Stimulated activated naive CD8-positive, alpha-beta T cell treated with anti-CD3 and anti-CD28 coated beads, Interleukin-15, amount 100 ng/mL, for 72 hours (primary cell): ENCODE data around the gene IFNA17.
"Not testable (repeated sequence)": the region's sequence is repeated elsewhere in the genome, so short reads cannot be mapped to it uniquely, and the experiment has no call there.

Experiments used
- ATAC-seq: fragments of 150-1000 bp; cut with Tn5 transposase; 2 replicates; pipeline ENCODE4 v1.10.0; 2021; ENCODE audit warnings: mild to moderate bottlenecking, moderate library complexity
- DNase-seq, 2 donors: peaks; one replicate each; pipeline ENCODE4 v3.0.0; 2021 to 2022
- H3K27ac Mint-ChIP-seq, 2 donors: one replicate each; pipeline ENCODE4 v1.8.0; 2022; ENCODE audit warnings: mild to moderate bottlenecking in 2 of 2, mixed read lengths in 2 of 2, moderate library complexity in 2 of 2
- H3K27me3 Mint-ChIP-seq: one replicate; pipeline ENCODE4 v1.8.0; 2022; ENCODE audit warnings: mixed read lengths
- H3K4me1 Mint-ChIP-seq: one replicate; pipeline ENCODE4 v1.8.0; 2022; ENCODE audit warnings: mild to moderate bottlenecking, mixed read lengths
- H3K4me3 Mint-ChIP-seq, 2 donors: one replicate each; pipeline ENCODE4 v1.8.0; 2022; ENCODE audit warnings: mild to moderate bottlenecking in 2 of 2, mixed read lengths in 2 of 2, moderate library complexity in 1 of 2
- H3K9me3 Mint-ChIP-seq, 2 donors: one replicate each; pipeline ENCODE4 v1.8.0; 2022; ENCODE audit warnings: mixed read lengths in 2 of 2

IFNA17 gene

DNA sequence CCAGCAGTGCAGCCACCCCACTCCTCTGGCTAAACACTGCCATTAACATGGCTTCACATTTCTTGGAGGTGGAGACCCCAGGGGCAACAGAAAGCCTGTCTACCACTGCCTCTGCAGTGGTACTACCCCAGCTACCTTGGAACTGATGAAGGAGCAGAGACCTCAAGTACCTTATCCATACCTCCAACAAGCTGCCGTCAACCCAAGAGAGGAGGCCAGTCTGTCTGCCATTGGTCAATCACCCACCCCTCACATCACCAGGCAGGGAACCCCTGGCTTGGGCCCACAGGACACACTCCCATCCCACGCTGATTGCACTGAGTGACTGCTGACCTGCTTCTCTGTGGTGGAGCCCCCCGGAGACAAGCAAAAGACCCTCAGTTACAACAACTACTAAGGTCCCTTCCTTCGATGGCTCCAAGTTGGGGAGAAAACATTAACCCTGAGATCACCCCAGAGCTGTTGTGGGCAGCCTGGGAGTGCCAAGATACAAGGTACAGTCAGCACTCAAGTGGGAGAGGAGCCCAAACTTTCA, 6.2 kb upstream of the IFNA17 start:
- Mint-ChIP-seq H3K4me1 (peaks cover 8% of the 10 kb centered on the region), H3K4me3 (no peak overlapping the region), H3K27me3 (no peaks in the 10 kb centered on the region), H3K9me3 (no peaks in the 10 kb centered on the region), H3K27ac (no peak overlapping the region)
- DNase-seq = no peak
- ATAC-seq = no peak

DNA sequence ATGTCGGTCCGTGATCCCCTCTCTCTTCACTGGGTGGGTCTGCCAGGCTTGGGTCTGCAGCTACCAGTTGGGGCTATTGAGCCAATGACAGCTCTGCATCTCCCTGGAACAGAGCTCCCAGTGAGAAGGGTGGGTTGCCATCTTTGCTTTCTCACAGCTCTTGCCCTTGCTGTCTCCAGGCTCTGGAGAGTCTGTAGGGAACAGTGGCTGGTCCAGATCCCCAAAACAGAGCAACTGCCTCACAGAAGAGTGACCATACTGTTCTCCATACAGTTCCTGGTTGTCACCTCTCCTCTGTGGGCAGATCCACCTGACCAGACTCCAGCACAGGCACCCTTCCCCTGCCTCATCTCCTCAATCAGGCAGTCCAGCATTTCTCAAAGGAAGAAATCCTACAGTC, 5.2 kb upstream of the IFNA17 start:
- no peaks in the 10 kb centered on the region for H3K9me3 Mint-ChIP-seq
- DNase-seq (no peak), ATAC-seq (peak; percentile 16)
- H3K27me3 Mint-ChIP-seq = no peaks in the 10 kb centered on the region
- H3K4me1 Mint-ChIP-seq = peaks cover 8% of the 10 kb centered on the region
- no peak overlapping the region for H3K4me3 Mint-ChIP-seq
- no peak overlapping the region for H3K27ac Mint-ChIP-seq

DNA sequence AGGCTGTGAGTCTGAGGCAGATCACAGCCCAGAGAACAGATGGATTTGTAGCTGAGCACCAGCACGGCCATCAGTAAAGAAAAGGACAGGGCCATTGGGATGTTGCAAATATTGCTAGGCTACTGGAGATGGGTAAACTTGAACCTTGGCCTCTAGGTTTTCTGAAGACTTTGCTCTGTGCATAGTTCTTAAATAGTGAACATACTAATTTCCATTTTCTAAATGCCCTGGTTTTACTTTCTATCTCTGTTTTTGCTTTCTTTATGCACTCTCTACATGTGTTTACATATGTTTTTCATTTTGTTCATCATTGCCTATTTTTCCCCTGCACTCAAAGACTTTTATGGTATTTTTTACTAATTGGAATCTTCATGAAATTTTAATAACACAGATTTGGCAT, 10.8 kb downstream of the IFNA17 start, which contains the start of gene IFNA16:
Gene IFNA16 (minus strand): TSS at position 101 of the 400 bp plus-strand sequence. CDS start 6 bp downstream, at position 95.
- H3K4me3 Mint-ChIP-seq, H3K4me1 Mint-ChIP-seq, H3K27ac Mint-ChIP-seq, DNase-seq, H3K9me3 Mint-ChIP-seq, ATAC-seq: not testable (repeated sequence)
- peaks cover 42% of the 10 kb centered on the region for H3K27me3 Mint-ChIP-seq

DNA sequence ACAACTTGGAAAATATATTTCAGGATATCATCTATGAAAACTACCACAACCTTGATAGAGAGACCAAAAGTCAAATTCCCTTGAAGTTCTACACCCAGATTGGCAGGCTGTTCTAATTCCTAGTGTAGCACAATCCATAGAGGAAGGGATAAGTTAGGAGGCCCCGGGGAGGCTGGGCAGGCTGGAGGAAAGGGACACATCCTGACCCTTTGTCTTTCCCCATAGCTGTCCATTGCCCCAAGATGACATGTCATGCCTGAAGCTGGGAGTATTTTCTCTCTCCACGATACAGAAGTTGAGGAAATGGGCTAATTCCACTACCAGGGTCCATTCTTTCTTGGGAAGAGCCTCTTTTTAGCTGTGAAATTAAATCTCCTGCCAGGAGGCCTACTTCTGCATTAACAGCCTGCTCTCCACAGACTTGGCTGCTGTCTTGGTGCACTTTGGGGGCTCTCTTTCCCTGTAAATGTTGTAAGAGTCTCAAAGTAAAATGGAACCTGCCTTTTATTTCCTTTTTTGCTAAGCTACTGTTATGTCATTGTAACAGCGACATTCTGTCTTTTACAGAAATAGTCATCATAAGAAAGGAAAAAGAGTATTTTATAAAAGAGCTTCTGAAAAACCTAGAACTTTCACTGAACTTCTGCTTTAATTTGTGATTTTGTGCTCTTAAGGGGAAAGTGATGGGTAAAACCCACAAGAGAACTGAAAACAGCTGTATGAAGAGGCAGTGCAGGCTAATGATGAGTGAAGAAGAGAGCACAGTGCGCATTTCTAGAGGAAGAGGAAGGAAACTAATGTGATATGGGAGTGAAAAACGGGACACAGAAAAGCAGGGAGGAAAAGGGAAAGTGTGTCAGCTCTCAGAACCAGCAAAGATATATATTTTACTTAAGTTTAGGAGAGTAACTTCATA, 14.4 kb downstream of the IFNA17 start:
- ATAC-seq = peak; percentile 66
- not testable (repeated sequence) for DNase-seq, H3K4me1 Mint-ChIP-seq, H3K9me3 Mint-ChIP-seq, H3K27ac Mint-ChIP-seq
- Mint-ChIP-seq H3K27me3 (peaks cover 11% of the 10 kb centered on the region), H3K4me3 (peak overlapping the region; percentile 30 to 43)

DNA sequence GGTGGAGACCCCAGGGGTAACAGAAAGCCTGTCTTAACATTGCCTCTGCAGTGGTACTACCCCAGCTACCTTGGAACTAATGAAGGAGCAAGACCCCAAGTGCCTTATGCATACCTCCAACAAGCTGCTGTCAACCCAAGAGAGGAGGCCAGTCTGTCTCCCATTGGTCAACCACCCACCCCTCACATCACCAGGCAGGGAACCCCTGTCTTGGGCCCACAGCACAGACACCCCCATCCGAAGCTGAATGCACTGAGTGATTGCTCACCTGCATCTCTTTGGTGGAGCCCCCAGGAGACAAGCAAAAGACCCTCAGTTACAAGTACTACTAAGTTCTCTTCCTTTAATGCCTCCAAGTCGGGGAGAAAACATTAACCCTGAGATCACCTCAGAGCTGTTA, 15.9 kb downstream of the IFNA17 start:
- H3K4me3 Mint-ChIP-seq, DNase-seq, H3K9me3 Mint-ChIP-seq, H3K27ac Mint-ChIP-seq, H3K27me3 Mint-ChIP-seq, H3K4me1 Mint-ChIP-seq: not testable (repeated sequence)
- ATAC-seq = peak; percentile 18

DNA sequence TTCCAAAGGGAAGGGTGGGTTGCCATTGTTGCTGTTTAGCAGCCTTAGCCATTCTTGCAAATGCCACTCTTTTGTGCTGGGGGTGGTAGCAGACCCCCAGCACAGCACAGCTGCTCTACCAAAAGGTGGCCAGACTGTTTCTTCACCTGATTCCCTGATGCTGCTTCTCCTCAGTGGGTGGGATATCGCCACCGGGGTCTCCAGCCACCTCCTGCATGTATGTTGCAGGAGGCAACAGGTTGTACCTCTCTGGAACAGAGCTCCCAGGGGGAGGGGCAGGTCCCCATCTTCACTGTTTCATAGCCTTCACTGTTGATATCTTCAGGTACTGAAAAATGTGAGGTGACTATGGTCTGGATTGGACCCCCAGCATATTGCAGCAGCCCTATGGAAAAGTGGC, 17.2 kb downstream of the IFNA17 start:
- H3K4me1 Mint-ChIP-seq, H3K27me3 Mint-ChIP-seq, ATAC-seq, H3K27ac Mint-ChIP-seq, DNase-seq, H3K4me3 Mint-ChIP-seq, H3K9me3 Mint-ChIP-seq: not testable (repeated sequence)

DNA sequence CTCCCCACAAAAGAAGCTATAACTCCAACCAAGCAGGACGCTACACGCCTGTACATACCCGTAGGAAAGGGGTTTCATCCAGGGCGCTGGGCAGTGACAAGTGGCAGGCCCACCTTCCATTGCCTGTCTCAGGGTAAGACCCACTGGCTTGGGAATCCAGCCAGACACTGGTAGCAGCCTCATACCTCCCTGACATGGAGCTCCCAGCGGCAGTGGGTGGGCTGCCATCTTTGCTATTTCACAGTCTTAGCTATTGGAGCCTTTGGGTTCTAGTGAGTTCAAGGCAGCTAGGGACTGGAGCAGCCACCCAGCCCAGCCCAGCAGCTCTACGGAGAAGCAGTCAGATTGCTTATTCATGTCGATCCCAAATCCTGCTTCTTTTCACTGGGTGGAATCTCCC, 17.7 kb downstream of the IFNA17 start:
- H3K27ac Mint-ChIP-seq = no peak overlapping the region
- peaks cover 2% of the 10 kb centered on the region for H3K27me3 Mint-ChIP-seq
- DNase-seq = no peak
- H3K4me3 Mint-ChIP-seq = no peak overlapping the region
- no peak for ATAC-seq
- peaks cover 6% of the 10 kb centered on the region for H3K4me1 Mint-ChIP-seq
- H3K9me3 Mint-ChIP-seq = no peaks in the 10 kb centered on the region

DNA sequence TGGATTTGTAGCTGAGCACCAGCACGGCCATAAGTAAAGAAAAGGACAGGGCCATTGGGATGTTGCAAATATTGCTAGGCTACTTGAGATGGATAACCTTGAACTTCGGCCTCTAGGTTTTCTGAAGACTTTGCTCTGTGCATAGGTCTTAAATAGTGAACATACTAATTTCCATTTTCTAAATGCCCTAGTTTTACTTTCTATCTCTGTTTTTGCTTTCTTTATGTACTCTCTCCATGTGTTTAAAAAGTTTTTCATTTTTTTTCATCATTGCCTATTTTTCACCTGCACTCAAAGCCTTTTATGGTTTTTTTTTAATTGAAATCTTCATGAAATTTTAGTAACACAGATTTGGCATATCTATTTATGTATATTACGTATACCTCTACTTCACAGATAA, 21.0 kb downstream of the IFNA17 start, which contains the start of gene IFNA10:
Gene IFNA10 (minus strand): TSS at position 101 of the 400 bp plus-strand sequence. CDS start 46 bp downstream, at position 55.
- DNase-seq, H3K27ac Mint-ChIP-seq, ATAC-seq, H3K4me3 Mint-ChIP-seq, H3K4me1 Mint-ChIP-seq, H3K9me3 Mint-ChIP-seq, H3K27me3 Mint-ChIP-seq: not testable (repeated sequence)

DNA sequence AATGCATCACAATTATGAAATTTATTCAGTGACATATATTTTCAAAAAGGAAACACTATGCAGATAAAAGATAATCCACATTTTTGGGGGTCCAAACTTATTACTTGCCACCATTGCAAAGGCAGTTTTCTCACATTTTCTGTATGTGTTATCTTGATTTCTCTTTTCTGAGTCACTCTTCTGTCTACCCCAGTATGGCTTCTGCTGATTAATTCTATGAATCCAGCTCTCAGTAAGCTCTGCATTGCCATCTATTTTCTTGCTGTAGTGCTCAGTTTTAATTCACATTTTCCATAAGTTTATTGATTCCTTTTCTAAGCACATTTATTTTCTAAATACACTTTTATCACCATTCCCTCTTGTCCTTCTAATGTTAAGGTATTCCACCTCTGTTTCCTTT, 22.8 kb downstream of the IFNA17 start:
- ATAC-seq = no peak

DNA sequence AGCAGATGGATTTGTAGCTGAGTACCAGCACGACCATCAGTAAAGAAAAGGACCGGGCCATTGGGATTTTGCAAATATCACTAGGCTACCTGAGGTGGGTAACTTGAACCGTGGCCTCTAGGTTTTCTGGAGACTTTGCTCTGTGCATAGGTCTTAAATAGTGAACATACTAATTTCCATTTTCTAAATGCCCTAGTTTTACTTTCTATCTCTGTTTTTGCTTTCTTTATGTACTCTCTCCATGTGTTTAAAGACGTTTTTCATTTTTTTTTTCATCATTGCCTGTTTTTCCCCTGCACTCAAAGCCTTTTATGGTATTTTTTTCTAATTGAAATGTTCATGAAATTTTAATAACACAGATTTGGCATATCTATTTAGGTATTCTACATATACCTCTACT, 25.9 kb downstream of the IFNA17 start, which contains the start of gene IFNA7:
Gene IFNA7 (minus strand): TSS at position 101 of the 400 bp plus-strand sequence. CDS start 40 bp downstream, at position 61.
- H3K9me3 Mint-ChIP-seq, H3K27ac Mint-ChIP-seq, DNase-seq, H3K27me3 Mint-ChIP-seq, ATAC-seq, H3K4me1 Mint-ChIP-seq, H3K4me3 Mint-ChIP-seq: not testable (repeated sequence)

More for the DNA sequence above, 22.8 kb downstream of the IFNA17 start:
- H3K9me3 Mint-ChIP-seq = no peaks in the 10 kb centered on the region
- H3K27ac Mint-ChIP-seq = no peak overlapping the region
- H3K27me3 Mint-ChIP-seq = peaks cover 7% of the 10 kb centered on the region
- H3K4me3 Mint-ChIP-seq = no peak overlapping the region
- no peak for DNase-seq
- H3K4me1 Mint-ChIP-seq = peaks cover 5% of the 10 kb centered on the region

DNA sequence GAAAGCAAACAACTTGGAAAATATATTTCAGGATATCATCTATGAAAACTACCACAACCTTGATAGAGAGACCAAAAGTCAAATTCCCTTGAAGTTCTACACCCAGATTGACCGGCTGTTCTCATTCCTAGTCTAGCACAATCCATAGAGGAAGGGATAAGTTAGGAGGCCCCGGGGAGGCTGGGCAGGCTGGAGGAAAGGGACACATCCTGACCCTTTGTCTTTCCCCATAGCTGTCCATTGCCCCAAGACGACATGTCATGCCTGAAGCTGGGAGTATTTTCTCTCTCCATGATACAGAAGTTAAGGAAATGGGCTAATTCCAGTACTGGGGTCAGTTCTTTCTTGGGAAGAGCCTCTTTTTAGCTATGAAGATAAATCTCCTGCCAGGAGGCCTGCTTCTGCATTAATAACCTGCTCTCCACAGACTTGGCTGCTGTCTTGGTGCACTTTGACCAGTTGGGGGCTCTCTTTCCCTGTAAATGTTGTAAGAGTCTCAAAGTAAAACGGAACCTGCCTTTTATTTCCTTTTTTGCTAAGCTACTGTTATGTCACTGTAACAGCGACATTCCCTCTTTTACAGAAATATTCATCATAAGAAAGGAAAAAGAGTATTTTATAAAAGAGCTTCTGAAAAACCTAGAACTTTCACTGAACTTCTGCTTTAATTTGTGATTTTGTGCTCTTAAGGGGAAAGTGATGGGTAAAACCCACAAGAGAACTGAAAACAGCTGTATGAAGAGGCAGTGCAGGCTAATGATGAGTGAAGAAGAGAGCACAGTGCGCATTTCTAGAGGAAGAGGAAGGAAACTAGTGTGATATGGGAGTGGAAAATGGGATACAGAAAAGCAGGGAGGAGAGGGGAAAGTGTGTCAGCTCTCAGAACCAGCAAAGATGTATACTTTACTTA, 32.9 kb downstream of the IFNA17 start:
- not testable (repeated sequence) for H3K4me1 Mint-ChIP-seq

DNA sequence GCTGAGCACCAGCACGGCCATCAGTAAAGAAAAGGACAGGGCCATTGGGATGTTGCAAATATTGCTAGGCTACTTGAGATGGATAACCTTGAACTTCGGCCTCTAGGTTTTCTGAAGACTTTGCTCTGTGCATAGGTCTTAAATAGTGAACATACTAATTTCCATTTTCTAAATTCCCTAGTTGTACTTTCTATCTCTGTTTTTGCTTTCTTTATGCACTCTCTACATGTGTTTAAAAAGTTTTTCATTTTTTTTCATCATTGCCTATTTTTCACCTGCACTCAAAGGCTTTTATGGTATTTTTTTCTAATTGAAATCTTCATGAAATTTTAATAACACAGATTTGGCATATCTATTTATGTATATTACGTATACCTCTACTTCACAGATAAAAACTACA, 40.5 kb downstream of the IFNA17 start, which contains the start of gene IFNA4:
Gene IFNA4 (minus strand): TSS at position 101 of the 400 bp plus-strand sequence. CDS start 56 bp downstream, at position 45.
- ATAC-seq, H3K27ac Mint-ChIP-seq, H3K27me3 Mint-ChIP-seq, DNase-seq, H3K4me1 Mint-ChIP-seq, H3K4me3 Mint-ChIP-seq, H3K9me3 Mint-ChIP-seq: not testable (repeated sequence)

More for the DNA sequence above, 32.9 kb downstream of the IFNA17 start:
- ATAC-seq (peak; percentile 87), DNase-seq (peak; percentile 47 to 56)
- H3K4me3 Mint-ChIP-seq = peak overlapping the region; percentile 22 to 53
- not testable (repeated sequence) for H3K27ac Mint-ChIP-seq, H3K9me3 Mint-ChIP-seq, H3K27me3 Mint-ChIP-seq

DNA sequence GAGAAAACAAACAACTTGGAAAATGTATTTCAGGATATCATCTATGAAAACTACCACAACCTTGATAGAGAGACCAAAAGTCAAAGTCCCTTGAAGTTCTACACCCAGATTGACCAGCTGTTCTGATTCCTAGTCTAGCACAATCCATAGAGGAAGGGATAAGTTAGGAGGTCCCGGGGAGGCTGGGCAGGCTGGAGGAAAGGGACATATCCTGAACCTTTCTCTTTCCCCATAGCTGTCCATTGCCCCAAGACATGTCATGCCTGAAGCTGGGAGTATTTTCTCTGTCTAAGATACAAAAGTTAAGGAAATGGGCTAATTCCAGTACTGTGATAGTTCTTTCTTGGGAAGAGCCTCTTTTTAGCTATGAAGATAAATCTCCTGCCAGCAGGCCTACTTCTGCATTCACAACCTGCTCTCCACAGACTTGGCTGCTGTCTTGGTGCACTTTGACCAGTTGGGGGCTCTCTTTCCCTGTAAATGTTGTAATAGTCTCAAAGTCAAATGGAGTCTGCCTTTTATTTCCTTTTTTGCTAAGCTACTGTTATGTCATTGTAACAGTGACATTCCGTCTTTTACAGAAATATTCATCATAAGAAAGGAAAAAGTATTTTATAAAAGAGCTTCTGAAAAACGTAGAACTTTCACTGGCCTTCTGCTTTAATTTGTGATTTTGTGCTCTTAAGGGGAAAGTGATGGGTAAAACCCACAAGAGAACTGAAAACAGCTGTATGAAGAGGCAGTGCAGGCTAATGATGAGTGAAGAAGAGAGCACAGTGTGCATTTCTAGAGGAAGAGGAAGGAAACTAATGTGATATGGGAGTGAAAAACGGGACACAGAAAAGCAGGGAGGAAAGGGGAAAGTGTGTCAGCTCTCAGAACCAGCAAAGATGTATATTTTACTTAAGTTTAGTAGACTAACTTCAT, 44.9 kb downstream of the IFNA17 start:
- H3K9me3 Mint-ChIP-seq, H3K27me3 Mint-ChIP-seq, H3K4me3 Mint-ChIP-seq, H3K4me1 Mint-ChIP-seq: not testable (repeated sequence)
- peak overlapping the region in 1 of 2 donors; percentile 81 for H3K27ac Mint-ChIP-seq
- peak; percentile 22 to 25 for DNase-seq
- ATAC-seq = peak; percentile 87
